Lower leg skin (tissue), 3 donors: ENCODE results near the gene F11.

Experiments
- POLR2A ChIP-seq, 2 donors: fragments of 450-650 bp; IDR thresholded peaks; one replicate each; pipeline ENCODE4 v1.6.1; 2016 to 2017; ENCODE audit warnings: antibody characterized with exemption in 2 of 2, mild to moderate bottlenecking in 1 of 2, moderate library complexity in 1 of 2
- TF ChIP-seq, protein P1 (sequence below), 3 donors: fragments of 450-650 bp; IDR thresholded peaks; one replicate each; pipeline ENCODE4 v1.5.1; 2016; ENCODE audit warnings: antibody characterized with exemption in 3 of 3, mild to moderate bottlenecking in 3 of 3, moderate library complexity in 2 of 3

- TF ChIP-seq, protein P1, sequence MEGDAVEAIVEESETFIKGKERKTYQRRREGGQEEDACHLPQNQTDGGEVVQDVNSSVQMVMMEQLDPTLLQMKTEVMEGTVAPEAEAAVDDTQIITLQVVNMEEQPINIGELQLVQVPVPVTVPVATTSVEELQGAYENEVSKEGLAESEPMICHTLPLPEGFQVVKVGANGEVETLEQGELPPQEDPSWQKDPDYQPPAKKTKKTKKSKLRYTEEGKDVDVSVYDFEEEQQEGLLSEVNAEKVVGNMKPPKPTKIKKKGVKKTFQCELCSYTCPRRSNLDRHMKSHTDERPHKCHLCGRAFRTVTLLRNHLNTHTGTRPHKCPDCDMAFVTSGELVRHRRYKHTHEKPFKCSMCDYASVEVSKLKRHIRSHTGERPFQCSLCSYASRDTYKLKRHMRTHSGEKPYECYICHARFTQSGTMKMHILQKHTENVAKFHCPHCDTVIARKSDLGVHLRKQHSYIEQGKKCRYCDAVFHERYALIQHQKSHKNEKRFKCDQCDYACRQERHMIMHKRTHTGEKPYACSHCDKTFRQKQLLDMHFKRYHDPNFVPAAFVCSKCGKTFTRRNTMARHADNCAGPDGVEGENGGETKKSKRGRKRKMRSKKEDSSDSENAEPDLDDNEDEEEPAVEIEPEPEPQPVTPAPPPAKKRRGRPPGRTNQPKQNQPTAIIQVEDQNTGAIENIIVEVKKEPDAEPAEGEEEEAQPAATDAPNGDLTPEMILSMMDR (IDR thresholded peaks at IDR 0.05) = no peak
- TF ChIP-seq POLR2A (IDR thresholded peaks at IDR 0.05) = no peak
Measured at GRCh38 chr4:186264660-186265059, 1.3 kb upstream of the F11 start.
